GM21381 (cell line): ENCODE results near the gene TMEM14A.
"Not testable (repeated sequence)": the region's sequence is repeated elsewhere in the genome, so short reads cannot be mapped to it uniquely, and the experiment has no call there.

ENCODE experiments used
- ATAC-seq: cut with Tn5 transposase; IDR thresholded peaks from one replicate; pipeline ENCODE4 v1.9.1; 2021; ENCODE audit warnings: mild to moderate bottlenecking, moderate library complexity; ENCODE audit not compliant: unreplicated experiment

The TMEM14A gene

DNA sequence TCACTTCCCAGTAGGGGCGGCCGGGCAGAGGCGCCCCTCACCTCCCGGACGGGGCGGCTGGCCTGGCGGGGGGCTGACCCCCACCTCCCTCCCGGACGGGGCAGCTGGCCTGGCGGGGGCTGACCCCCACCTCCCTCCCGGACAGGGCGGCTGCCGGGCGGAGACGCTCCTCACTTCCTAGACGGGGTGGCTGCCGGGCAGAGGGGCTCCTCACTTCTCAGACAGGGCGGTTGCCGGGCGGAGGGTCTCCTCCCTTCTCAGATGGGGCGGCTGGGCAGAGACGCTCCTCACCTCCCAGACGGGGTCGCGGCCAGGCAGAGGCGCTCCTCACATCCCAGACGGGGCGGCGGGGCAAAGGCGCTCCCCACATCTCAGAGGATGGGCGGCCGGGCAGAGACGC, 15.0 kb upstream of the TMEM14A start:
- not testable (repeated sequence) for ATAC-seq

DNA sequence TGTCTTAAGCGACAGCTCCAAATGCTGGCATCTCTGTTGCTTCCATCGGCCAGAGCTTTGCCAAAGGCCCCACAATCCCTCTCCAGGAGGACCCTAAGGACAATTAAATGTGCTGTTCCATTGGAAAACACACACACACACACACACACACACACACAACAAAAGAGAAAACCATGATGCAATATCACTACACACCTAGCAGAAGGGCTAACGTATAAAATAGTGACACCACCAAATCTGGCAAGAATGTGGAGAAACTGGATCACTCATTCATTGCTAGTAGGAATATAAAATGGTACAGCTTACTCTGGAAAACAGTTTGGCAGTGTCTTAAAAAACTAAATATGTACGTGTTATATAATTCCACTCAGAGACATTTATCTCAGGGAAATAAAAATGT, 13.0 kb upstream of the TMEM14A start:
- ATAC-seq = no peak

DNA sequence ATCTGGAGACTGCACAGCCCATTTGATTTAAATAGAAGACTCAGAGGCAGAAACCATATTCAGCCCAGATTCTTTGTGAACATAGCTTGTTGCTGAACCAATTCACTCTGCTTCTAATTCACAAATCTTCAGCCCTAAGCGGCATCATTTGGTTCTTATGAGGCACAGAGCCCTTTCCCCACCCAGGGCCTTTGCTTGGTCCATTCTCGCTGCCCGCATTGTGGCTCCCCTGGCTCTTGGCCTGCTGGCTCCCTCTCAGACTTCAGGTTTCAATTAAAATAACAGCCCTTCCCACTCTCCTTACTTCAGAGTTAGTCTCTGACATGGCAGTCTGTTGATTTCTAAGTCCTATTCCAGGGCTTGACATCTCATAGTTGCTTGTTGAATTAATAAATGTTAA, 9.4 kb upstream of the TMEM14A start:
- ATAC-seq = no peak

- no peak for ATAC-seq
These were observed 8.9 kb upstream of the TMEM14A start for GRCh38 chr6:52662031-52662430.

GRCh38 chr6:52663120-52663935, 7.6 kb upstream of the TMEM14A start:
- ATAC-seq = peak; percentile 31

DNA sequence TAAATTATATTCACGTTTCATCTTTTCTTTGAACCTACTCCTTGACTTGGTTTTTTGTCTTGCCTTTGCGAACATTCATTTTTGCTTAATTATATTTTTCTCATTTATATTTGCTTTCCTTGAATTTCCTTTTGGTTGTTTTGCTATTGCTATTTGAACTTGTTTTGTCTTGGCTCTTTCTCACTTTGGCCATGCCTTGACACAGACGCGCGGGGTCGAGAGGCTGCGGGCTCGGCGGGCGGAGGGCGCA, 7.1 kb upstream of the TMEM14A start:
- ATAC-seq = no peak

DNA sequence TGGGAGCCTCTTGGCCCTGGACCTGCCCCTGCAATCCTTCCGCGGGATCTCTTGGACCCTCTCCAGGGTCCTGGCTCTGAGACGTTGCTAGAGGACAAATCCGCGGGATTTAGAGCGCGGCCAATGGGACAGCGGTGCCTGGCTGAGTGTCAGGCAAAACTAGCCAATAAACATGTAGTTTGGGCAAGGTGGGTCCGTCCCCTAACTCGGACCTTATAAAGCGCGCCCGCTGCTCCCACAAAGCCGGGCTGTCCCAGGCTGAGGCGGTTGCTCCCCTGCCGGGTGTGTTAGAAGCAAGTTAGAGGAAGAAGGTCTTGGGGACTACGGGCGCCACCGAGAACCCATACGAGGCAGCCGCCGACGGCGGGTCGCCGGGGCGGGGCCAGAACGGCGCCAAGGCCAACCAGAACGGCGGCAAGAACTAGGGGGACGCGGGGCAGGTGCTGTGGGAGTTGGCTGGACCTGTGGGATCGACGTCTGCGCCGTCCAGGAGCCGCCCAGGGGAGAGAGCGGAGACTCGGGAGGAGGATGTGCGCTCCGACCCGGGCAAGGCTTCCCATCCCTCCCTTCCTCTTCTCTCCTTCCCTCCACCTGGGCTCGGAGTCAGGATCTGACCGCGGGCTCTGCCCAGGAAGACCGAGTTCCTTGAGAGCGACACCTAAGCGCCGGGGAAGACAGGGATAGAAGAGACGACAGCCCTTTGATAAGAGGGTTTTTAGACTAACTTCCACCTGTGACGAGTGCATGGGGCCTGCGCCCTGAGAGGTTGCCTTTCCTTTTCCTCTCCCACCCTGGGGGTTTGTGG, 6.5 kb upstream of the TMEM14A start:
- peak; percentile 82 for ATAC-seq

- ATAC-seq = no peak
These were observed 5.8 kb upstream of the TMEM14A start for GRCh38 chr6:52664991-52665686.

DNA sequence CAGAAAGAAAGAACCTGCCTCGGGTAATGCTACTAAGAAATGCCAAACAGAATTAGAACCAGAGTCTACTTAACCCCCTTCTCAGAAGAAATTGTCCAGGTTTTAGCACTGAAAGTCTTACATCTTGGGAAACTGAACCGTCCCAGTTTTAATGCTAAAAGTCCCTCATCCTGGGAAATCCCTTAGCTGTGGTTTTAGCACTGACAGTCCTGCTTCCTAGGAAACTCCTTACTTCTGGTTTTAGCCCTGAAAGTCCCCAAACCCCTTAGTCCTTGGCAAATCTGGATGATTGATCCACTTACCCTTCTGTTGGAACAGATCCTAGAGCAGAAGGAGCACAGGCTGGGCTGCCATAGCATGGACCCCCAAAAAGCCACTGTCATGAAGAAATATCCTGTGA, 4.8 kb upstream of the TMEM14A start:
- no peak for ATAC-seq

DNA sequence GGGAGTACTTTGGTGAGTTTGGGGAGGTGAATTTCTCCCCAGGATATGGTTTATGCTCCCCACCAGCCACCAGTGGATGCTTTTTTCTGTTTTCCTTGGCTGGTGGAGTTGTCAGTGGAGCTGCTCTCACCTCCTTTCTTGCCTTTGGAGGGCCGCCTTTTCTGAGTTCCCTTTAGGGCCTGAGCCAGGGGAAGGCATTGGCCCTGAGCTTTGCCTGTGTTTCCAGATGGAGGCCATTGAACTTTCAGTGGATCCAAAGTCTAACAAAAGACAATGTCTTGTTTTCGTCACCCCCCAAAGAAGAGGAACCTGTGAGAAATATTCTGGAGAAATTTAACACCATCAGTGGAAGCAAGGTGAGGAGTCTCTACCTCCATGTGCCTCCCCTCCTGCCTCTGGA, 4.4 kb upstream of the TMEM14A start:
- no peak for ATAC-seq

DNA sequence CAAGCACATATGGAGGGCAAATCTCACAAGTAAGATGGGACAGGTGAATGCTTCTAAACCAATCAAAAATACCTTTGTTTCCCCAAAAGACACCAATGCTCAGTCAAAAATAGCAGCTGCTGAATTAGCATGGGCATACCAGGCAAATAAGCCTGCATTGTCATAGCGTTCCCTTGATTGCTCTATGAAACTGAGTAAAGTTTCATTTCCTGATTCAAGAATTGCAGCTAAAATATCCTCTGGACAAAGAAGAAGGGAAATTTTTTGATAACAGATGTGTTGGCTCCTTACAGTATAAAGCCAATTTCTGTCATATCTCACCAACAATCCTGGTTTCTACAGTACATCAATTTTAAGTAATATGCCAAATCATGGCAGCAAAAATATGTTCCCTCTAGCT, 3.3 kb upstream of the TMEM14A start:
- ATAC-seq = no peak

DNA sequence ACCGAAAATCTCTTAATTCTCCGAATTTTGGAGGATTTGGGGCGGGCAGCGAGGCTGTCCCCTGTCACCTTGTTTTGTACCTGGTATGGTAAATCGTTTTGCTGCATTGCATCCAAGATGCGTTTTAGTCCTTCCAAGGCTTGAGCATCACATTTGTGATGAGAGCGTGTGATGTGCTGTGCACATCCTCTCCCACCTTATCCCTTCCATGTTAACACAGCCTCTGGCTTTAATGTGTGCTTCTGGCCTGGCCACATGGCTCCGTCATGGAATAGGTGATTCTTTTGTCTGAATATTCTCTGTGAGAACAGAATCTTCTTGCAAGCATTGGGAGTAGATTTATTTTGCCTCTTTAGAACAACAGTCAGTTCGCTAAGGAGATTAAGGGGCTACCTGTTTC, 763 bp downstream of the TMEM14A start:
- no peak for ATAC-seq

DNA sequence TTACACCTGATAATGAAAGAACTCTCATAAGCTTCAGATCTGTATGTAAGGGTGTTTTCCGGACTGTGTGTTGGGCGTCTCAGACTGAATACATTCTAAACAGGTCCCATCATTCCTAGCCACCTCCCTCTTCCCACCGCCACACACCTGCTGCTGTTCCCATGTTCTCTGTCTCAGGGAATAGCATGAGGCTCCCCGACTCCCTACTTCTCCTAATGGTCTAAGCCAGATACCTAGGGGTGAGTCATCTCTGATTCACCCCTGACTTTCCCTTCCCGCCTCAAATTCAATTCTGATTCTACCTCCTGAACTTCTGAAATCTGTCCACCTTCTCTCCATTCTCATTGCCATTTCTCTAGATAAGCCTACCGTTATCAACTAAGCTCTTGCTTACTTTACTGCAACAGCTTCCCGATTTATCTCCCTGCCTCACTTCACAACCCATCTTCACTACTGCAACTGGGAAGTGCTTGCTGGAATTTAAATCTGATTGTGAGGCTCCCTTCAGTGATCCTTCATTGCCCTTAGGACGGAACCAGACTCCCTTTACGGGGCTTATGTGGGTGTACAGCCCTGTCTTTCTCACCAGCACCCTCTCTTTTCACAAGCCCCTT, 1.6 kb downstream of the TMEM14A start:
- ATAC-seq = no peak

GRCh38 chr6:52674666-52675065, 3.8 kb downstream of the TMEM14A start:
- ATAC-seq = no peak

DNA sequence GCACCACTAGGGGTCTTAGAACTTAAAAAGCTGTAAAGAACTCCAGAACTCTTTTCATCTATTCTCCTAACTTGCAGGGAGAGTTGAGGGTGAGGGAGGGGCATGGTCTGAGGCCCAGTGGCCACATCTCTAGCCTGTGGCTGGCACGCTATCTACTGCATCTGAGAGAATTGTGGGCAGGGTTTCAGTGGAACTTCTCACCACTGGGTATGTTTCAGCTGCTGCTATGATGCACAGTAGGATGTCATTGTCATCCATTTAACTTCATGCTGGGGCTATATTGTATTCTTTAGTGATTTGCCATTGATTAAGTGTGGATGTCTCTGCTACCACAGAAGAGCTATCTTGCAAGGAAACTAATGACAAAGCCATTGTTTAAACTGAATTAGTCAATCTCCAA, 4.5 kb downstream of the TMEM14A start:
- no peak for ATAC-seq

DNA sequence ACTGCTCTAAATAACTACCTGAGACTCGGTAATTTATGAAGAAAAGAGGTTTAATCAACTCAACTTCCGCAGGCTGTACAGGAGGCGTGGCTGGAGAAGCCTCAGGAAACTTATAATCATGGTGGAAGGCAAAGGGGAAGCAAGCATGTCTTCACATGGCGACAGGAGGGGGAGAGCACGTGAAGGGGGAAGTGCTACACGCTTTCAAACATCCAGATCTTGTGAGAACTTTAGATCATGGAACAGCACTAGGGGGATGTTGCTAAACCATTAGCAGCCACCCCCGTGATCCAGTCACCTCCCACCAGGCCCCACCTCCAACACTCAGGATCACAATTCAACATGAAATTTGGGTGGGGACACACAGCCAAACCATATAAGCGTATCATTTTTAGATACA, 5.7 kb downstream of the TMEM14A start:
- not testable (repeated sequence) for ATAC-seq

DNA sequence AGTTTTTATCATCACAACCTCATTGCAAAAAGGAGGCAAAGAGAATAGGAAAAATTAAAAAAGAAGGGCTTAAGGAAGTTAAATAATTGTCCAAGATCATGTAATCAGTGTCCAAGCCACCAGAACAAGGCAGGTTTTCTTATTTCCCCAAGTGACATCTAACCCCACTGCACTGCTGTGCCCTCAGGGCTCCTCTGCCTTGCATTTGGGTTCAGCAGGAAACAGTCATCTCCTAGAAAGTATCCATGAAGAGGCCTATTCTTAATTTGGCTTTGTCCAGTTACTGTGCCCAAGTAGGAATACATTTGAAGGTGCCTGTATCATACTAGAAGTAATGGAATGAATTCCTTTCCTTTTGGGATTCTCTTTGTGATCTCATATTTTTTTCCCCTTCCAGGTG, 10.5 kb downstream of the TMEM14A start:
- no peak for ATAC-seq

DNA sequence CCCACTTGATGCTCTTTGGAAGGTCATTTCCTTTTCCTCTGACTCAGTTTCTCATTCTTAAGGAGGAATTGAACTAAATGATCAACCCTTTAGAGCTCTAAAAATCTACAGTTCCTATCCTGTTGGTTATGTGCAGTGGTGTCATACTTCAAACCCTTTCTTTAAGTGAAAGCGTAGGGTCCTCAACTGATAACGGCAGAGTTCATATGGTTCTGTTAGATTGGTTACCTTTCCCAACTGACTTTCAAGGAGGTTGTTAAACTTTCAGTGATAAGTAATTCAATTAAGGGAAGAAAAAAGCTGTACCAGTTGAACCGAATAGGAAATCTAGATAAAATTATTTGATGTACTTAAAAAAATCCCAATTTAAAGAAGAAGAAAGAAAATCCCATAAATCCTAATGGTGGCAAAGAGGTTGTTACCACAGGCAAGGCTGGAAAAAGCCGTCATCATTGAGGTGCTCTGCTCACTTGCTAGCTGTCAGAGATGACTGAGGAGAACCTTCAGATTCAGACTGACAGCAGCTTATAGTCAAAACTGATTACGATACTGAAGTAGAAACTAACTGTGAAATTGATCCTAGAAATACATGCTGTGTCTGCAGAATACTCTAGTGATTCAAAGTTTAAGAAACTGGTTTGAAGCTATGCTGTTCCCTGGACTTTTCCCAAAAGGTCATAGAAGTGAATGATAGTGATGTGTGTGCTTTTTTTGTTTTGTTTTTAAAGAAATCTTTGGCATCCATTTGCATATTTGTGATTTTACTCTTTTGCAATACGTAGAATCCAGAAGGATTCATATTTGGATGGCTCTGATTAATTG, 16.2 kb downstream of the TMEM14A start:
- ATAC-seq = no peak

DNA sequence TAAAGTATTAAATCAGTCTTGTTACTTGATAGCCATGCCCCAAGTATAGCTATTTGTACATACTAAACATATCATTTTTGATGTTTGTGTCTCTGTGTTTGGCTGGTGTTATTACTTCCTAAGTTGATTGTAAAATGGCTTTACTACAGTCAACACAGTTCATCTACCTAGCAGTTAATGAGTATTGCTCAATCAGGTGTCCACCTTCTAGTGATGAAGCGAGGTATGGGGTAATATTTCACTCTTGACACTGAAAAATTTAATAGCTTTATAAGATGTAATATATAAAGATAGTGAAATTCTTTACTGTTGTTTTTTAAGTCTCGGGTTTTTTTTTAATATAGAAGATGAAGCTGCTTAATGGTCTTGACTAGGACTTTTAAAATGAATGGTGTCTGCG, 18.9 kb downstream of the TMEM14A start:
- ATAC-seq = no peak

- no peak for ATAC-seq
These were observed 20.8 kb downstream of the TMEM14A start for GRCh38 chr6:52691718-52692117.

- ATAC-seq = no peak
These were observed 22.9 kb downstream of the TMEM14A start for GRCh38 chr6:52693773-52694172.
